HFFc6 (cell line): Measurements from ENCODE around the gene CSKMT. TPM values are rescaled to one million over a fixed set of nuclear protein-coding genes. Genes with fewer than 3 reads are reported as not detected.
"Not testable (repeated sequence)": the region's sequence is repeated elsewhere in the genome, so short reads cannot be mapped to it uniquely, and the experiment has no call there.

Experiments
- DNase-seq: peaks from one replicate; pipeline ENCODE4 v3.0.0-alpha.2; 2018
- H3K27ac Mint-ChIP-seq: 2 replicates; pipeline ENCODE4 v1.8.0; 2020; ENCODE audit warnings: mild to moderate bottlenecking, mixed read lengths
- H3K27me3 Mint-ChIP-seq: 2 replicates; pipeline ENCODE4 v1.8.0; 2021; ENCODE audit warnings: mild to moderate bottlenecking, moderate library complexity, mixed read lengths; ENCODE audit not compliant: insufficient read depth
- H3K36me3 Mint-ChIP-seq: 2 replicates; pipeline ENCODE4 v1.8.0; 2021; ENCODE audit warnings: low read depth, mixed read lengths
- H3K4me1 Mint-ChIP-seq: 2 replicates; pipeline ENCODE4 v1.8.0; 2020; ENCODE audit warnings: low read depth, mixed read lengths
- H3K4me3 Mint-ChIP-seq: 2 replicates; pipeline ENCODE4 v1.8.0; 2020; ENCODE audit warnings: mild to moderate bottlenecking, moderate library complexity, mixed read lengths
- H3K9me3 Mint-ChIP-seq: 2 replicates; pipeline ENCODE4 v1.8.0; 2020; ENCODE audit warnings: mild to moderate bottlenecking, mixed read lengths
- CTCF ChIP-seq: fragments of 200-600 bp; sonication (generic); IDR thresholded peaks from 2 replicates; pipeline ENCODE4 v1.5.0; 2021; ENCODE audit warnings: antibody characterized with exemption, mild to moderate bottlenecking
- total RNA-seq, 6 experiments: library from RNA; stranded (reverse); fragmentation: NEBNext Ultra II Directional; extraction: Animal tissue kit (Norgen Biotek cat#: 25700); gene quantifications; 2 replicates in 1 of 6; 3 replicates in 5 of 6; pipeline ENCODE4 v1.2.3, GENCODE V29; 2021

CSKMT gene
- total RNA-seq, 6 experiments from 2014 or later: 12.3 to 23.6 (median 17.2) TPM

- Mint-ChIP-seq H3K4me1 (peaks cover 31% of the 10 kb centered on the region), H3K36me3 (peaks cover 9% of the 10 kb centered on the region), H3K9me3 (no peaks in the 10 kb centered on the region), H3K27ac (no peak overlapping the region), H3K4me3 (no peak overlapping the region), H3K27me3 (peaks cover 2% of the 10 kb centered on the region; the same call in 1 of the 2 replicates)
- no peak for TF ChIP-seq CTCF
- no peak for DNase-seq
Observed at GRCh38 chr11:62649486-62649885, 15.6 kb upstream of the CSKMT start.

- not testable (repeated sequence) for H3K4me3 Mint-ChIP-seq, H3K27me3 Mint-ChIP-seq, H3K27ac Mint-ChIP-seq, DNase-seq, H3K9me3 Mint-ChIP-seq, H3K36me3 Mint-ChIP-seq
- peaks cover 24% of the 10 kb centered on the region for H3K4me1 Mint-ChIP-seq
Observed at GRCh38 chr11:62650283-62650682, 14.8 kb upstream of the CSKMT start.

- H3K36me3 Mint-ChIP-seq: no peaks in the 10 kb centered on the region; the same call in 1 of the 2 replicates
- 0 out of 2 replicates have a peak, but pooled peaks cover 2% of the 10 kb centered on the region for H3K27me3 Mint-ChIP-seq
- no peak for TF ChIP-seq CTCF
- no peak for DNase-seq
- peaks cover 18% of the 10 kb centered on the region for H3K4me1 Mint-ChIP-seq
- peak overlapping the region; percentile 95 for H3K4me3 Mint-ChIP-seq
- H3K9me3 Mint-ChIP-seq: no peaks in the 10 kb centered on the region
- peak overlapping the region; percentile 89 for H3K27ac Mint-ChIP-seq
Observed at GRCh38 chr11:62652161-62653006, 12.7 kb upstream of the CSKMT start.

GRCh38 chr11:62654297-62654696, 10.8 kb upstream of the CSKMT start:
- peaks cover 18% of the 10 kb centered on the region for H3K4me1 Mint-ChIP-seq
- H3K27me3 Mint-ChIP-seq: 0 out of 2 replicates have a peak, but pooled peaks cover 2% of the 10 kb centered on the region
- peak overlapping the region; percentile 7; the same call in 1 of the 2 replicates for H3K4me3 Mint-ChIP-seq
- no peaks in the 10 kb centered on the region for H3K9me3 Mint-ChIP-seq
- DNase-seq: no peak
- TF ChIP-seq CTCF: no peak
- no peaks in the 10 kb centered on the region; the same call in 1 of the 2 replicates for H3K36me3 Mint-ChIP-seq
- no peak overlapping the region; the same call in 1 of the 2 replicates for H3K27ac Mint-ChIP-seq

- H3K4me3 Mint-ChIP-seq: no peak overlapping the region
- H3K27me3 Mint-ChIP-seq: 0 out of 2 replicates have a peak, but pooled peaks cover 2% of the 10 kb centered on the region
- H3K36me3 Mint-ChIP-seq: no peaks in the 10 kb centered on the region
- no peak for DNase-seq
- H3K27ac Mint-ChIP-seq: no peak overlapping the region
- TF ChIP-seq CTCF: no peak
- H3K9me3 Mint-ChIP-seq: no peaks in the 10 kb centered on the region
- H3K4me1 Mint-ChIP-seq: peaks cover 15% of the 10 kb centered on the region
Observed at GRCh38 chr11:62656796-62657429, 8.2 kb upstream of the CSKMT start.
